ENCODE results near the gene AMDHD1.

Gene AMDHD1

GRCh38 chr12:95943330-95943842 is at the start of gene AMDHD1:
Gene AMDHD1, plus strand, starts transcription at chr12:95943331. Its CDS starts 68 bp downstream, at chr12:95943399.
- H3K27ac ChIP-seq, result no peak within 1 kb of the TSS
- TF ChIP-seq, protein P1, sequence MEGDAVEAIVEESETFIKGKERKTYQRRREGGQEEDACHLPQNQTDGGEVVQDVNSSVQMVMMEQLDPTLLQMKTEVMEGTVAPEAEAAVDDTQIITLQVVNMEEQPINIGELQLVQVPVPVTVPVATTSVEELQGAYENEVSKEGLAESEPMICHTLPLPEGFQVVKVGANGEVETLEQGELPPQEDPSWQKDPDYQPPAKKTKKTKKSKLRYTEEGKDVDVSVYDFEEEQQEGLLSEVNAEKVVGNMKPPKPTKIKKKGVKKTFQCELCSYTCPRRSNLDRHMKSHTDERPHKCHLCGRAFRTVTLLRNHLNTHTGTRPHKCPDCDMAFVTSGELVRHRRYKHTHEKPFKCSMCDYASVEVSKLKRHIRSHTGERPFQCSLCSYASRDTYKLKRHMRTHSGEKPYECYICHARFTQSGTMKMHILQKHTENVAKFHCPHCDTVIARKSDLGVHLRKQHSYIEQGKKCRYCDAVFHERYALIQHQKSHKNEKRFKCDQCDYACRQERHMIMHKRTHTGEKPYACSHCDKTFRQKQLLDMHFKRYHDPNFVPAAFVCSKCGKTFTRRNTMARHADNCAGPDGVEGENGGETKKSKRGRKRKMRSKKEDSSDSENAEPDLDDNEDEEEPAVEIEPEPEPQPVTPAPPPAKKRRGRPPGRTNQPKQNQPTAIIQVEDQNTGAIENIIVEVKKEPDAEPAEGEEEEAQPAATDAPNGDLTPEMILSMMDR (IDR thresholded peaks at IDR 0.05), result peak; percentile 49
- no peak for TF ChIP-seq ZFX (IDR thresholded peaks at IDR 0.05; ENCODE audit: borderline replicate concordance)

- H3K27ac ChIP-seq, result no peak overlapping the region
- TF ChIP-seq ZFX (IDR thresholded peaks at IDR 0.05; ENCODE audit: borderline replicate concordance), result no peak
- TF ChIP-seq, protein P1 (IDR thresholded peaks at IDR 0.05), result no peak
Observed at GRCh38 chr12:95896846-95897245, 46.3 kb upstream of the AMDHD1 start.

- TF ChIP-seq, protein P1 (IDR thresholded peaks at IDR 0.05), result no peak
- TF ChIP-seq ZFX (IDR thresholded peaks at IDR 0.05; ENCODE audit: borderline replicate concordance), result no peak
- no peak overlapping the region for H3K27ac ChIP-seq
Observed at GRCh38 chr12:95898081-95898480, 45.0 kb upstream of the AMDHD1 start.

- H3K27ac ChIP-seq, result no peak overlapping the region
- TF ChIP-seq, protein P1 (IDR thresholded peaks at IDR 0.05), result no peak
- TF ChIP-seq ZFX (IDR thresholded peaks at IDR 0.05; ENCODE audit: borderline replicate concordance), result no peak
Observed at GRCh38 chr12:95908573-95908972, 34.6 kb upstream of the AMDHD1 start.

DNA sequence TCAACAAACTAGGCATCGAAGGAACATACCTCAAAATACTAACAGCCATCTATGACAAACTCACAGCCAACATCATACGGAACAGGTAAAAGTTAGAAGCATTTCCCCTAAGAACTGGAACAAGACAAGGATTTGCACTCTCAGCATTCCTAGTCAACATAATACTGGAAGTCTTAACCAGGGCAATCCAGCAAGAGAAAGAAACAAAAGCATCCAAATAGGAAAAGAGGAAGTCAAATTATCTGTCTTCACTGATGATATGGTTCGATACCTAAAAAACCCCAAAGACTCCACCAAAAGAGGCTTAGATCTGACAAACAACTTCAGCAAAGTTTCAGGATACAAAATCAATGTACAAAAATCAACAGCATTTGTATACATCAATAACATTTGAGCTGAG is 33.3 kb upstream of the AMDHD1 start:
- H3K27ac ChIP-seq, result no peak overlapping the region
- TF ChIP-seq, protein P1 (IDR thresholded peaks at IDR 0.05), result no peak
- TF ChIP-seq ZFX (IDR thresholded peaks at IDR 0.05; ENCODE audit: borderline replicate concordance), result no peak

- TF ChIP-seq ZFX (IDR thresholded peaks at IDR 0.05; ENCODE audit: borderline replicate concordance), result no peak
- TF ChIP-seq, protein P1 (IDR thresholded peaks at IDR 0.05), result peak; percentile 99
- no peak overlapping the region for H3K27ac ChIP-seq
Observed at GRCh38 chr12:95918194-95918993, 24.7 kb upstream of the AMDHD1 start.

- H3K27ac ChIP-seq, result no peak overlapping the region
- TF ChIP-seq, protein P1 (IDR thresholded peaks at IDR 0.05), result no peak
- TF ChIP-seq ZFX (IDR thresholded peaks at IDR 0.05; ENCODE audit: borderline replicate concordance), result no peak
Observed at GRCh38 chr12:95919110-95919509, 24.0 kb upstream of the AMDHD1 start.

Measured in 22Rv1 (cell line).